Measurements from ENCODE around the gene SHC3. TPM values are rescaled to one million over a fixed set of nuclear protein-coding genes. Genes with fewer than 3 reads are reported as not detected.

The SHC3 gene
- total RNA-seq (2014; rRNA removed) (0.63 and 0.66 TPM in 2 replicates), Bru-seq, nascent RNA (percentile 40 among the genes with signal in this experiment), BruChase-seq, experiment 1, labeled RNA remaining after a 6-hour chase (percentile 40 among the genes with signal in this experiment), BruChase-seq, experiment 2, labeled RNA remaining after a 2-hour chase (percentile 39 among the genes with signal in this experiment)
- long read RNA-seq, full-length matches to known transcripts: 2 of 8 reads
- long read RNA-seq, partial matches to known transcripts: 0 of 8 reads
- long read RNA-seq, other reads (novel, unspliced or antisense): 6 of 8 reads

- no peak for ATAC-seq
- CTCF ChIA-PET: no interaction called here
- Histone ChIP-seq H3K4me1 (ENCODE audit: insufficient read depth, low read length) (peaks cover 17% of the 10 kb centered on the region), H2AFZ (ENCODE audit: low read length) (peak within 1 kb of the TSS; percentile 95), H3K9ac (ENCODE audit: low read length) (peak within 1 kb of the TSS; percentile 74), H3K27me3 (ENCODE audit: low read length) (no peaks in the 10 kb centered on the region), H3K27ac (ENCODE audit: low read length) (peak within 1 kb of the TSS; percentile 89), H3K36me3 (ENCODE audit: low read depth, low read length) (no peaks in the 10 kb centered on the region), H3K79me2 (ENCODE audit: low read length) (no peaks in the 10 kb centered on the region), H4K20me1 (ENCODE audit: low read length) (no peaks in the 10 kb centered on the region), H3K4me3 (ENCODE audit: low read length) (peak within 1 kb of the TSS; percentile 72), H3K9me3 (ENCODE audit: low read length) (no peaks in the 10 kb centered on the region), H3F3A (ENCODE audit: low read length, unreplicated experiment) (no peaks in the 10 kb centered on the region), H3K4me2 (ENCODE audit: low read length) (peak within 1 kb of the TSS; percentile 97), H3K9me2 (replicated peaks; ENCODE audit: low read length) (no peaks in the 10 kb centered on the region)
- POLR2A ChIA-PET (ENCODE audit: unreplicated experiment): no interaction called here
- intact Hi-C loops (cut with micrococcal nuclease): loop anchor here (10.0 kb wide), 1 partner anchor 257 kb away; no protein-coding TSS in a partner anchor
- TF ChIP-seq EZH2phosphoT487 (IDR thresholded peaks at IDR 0.05; ENCODE audit: borderline replicate concordance, low read length) (no peak), EZH2 (IDR thresholded peaks at IDR 0.05; ENCODE audit: low read length, unreplicated experiment) (no peak), CTCF (conservative IDR thresholded peaks at IDR 0.05; ENCODE audit: low read depth, low read length) (no peak)
- DNase-seq: no peak
- BruUV-seq (replicated peaks): no TSS peak
Measured at GRCh38 chr9:89177944-89178829, at the start of gene SHC3. SHC3 (minus strand) TSS chr9:89178818; CDS start chr9:89178460, 358 bp downstream.

GRCh38 chr9:89225991-89226471 is 47.4 kb upstream of the SHC3 start:
- Histone ChIP-seq H3K9me2 (replicated peaks; ENCODE audit: low read length) (no peaks in the 10 kb centered on the region), H3K4me2 (ENCODE audit: low read length) (no peak overlapping the region), H3K79me2 (ENCODE audit: low read length) (no peaks in the 10 kb centered on the region), H3K9me3 (ENCODE audit: low read length) (no peaks in the 10 kb centered on the region), H3K27ac (ENCODE audit: low read length) (no peak overlapping the region), H3K27me3 (ENCODE audit: low read length) (no peaks in the 10 kb centered on the region), H3K9ac (ENCODE audit: low read length) (no peak overlapping the region), H3K4me1 (ENCODE audit: insufficient read depth, low read length) (no peaks in the 10 kb centered on the region), H3K4me3 (ENCODE audit: low read length) (no peak overlapping the region), H2AFZ (ENCODE audit: low read length) (no peak overlapping the region), H4K20me1 (ENCODE audit: low read length) (no peaks in the 10 kb centered on the region), H3K36me3 (ENCODE audit: low read depth, low read length) (no peaks in the 10 kb centered on the region), H3F3A (ENCODE audit: low read length, unreplicated experiment) (no peaks in the 10 kb centered on the region)
- CTCF ChIA-PET: no interaction called here
- BruUV-seq (replicated peaks): no TSS peak
- ATAC-seq: no peak
- POLR2A ChIA-PET (ENCODE audit: unreplicated experiment): no interaction called here
- intact Hi-C loops (cut with micrococcal nuclease): no loop called here
- TF ChIP-seq EZH2 (IDR thresholded peaks at IDR 0.05; ENCODE audit: low read length, unreplicated experiment): no peak
- TF ChIP-seq CTCF (conservative IDR thresholded peaks at IDR 0.05; ENCODE audit: low read depth, low read length): no peak
- no peak for TF ChIP-seq EZH2phosphoT487 (IDR thresholded peaks at IDR 0.05; ENCODE audit: borderline replicate concordance, low read length)
- DNase-seq: no peak
